H1 (cell line): Measurements from ENCODE around the gene CFAP20. TPM values are rescaled to one million over a fixed set of nuclear protein-coding genes. Genes with fewer than 3 reads are reported as not detected.

Experiments used
- ATF2 ChIP-seq: IDR thresholded peaks from 2 replicates; pipeline ENCODE4 v1.6.1; 2012; ENCODE audit warnings: low read length, inconsistent platforms
- E2F6 ChIP-seq: IDR thresholded peaks from 2 replicates; pipeline ENCODE4 v1.6.1; 2012; ENCODE audit warnings: inconsistent platforms
- KDM4A ChIP-seq: IDR thresholded peaks from one replicate; pipeline ENCODE4 v1.7.1; 2012; ENCODE audit warnings: low read depth, mild to moderate bottlenecking, moderate library complexity, low read length, inconsistent platforms; ENCODE audit not compliant: severe bottlenecking
- SP1 ChIP-seq: IDR thresholded peaks from 2 replicates; pipeline ENCODE4 v1.6.1; 2011; ENCODE audit warnings: low read depth, low read length
- TCF12 ChIP-seq: IDR thresholded peaks from 2 replicates; pipeline ENCODE4 v1.6.1; 2011; ENCODE audit warnings: low read depth, mild to moderate bottlenecking, low read length
- polyA plus RNA-seq, 7 experiments: library from polyadenylated mRNA; depleted of rRNA in 3 of 7; stranded (reverse) in 5 of 7; unstranded in 2 of 7; fragments of >200 nt in 5 of 7; fragments of 200-250 nt in 2 of 7; gene quantifications; 1 replicate in 5 of 7; 2 replicates in 1 of 7; 4 replicates in 1 of 7; pipeline versions ENCODE4 v1.2.1 to v1.2.3, GENCODE V29; 2011 to 2013; ENCODE audit warnings: missing spikeins in 2 of 7, mixed read lengths in 2 of 7
- total RNA-seq: library from RNA; stranded (reverse); fragmentation: NEBNext Ultra II Directional; extraction: Animal tissue kit (Norgen Biotek cat#: 25700); gene quantifications from 2 replicates; pipeline ENCODE4 v1.2.1, GENCODE V29; 2021

Gene CFAP20
- total and polyA plus RNA-seq, 2 of the 8 experiments (the other 6 are each of a cell fraction or from before 2014, with no cell fraction given) = 45.6 to 65.4 TPM

- TF ChIP-seq E2F6 (no peak), ATF2 (no peak), TCF12 (no peak), KDM4A (no peak), SP1 (no peak)
Measured at GRCh38 chr16:58119509-58119845, 9.7 kb downstream of the CFAP20 start (continued).
